Measurements from ENCODE around the gene ABCA2. TPM values are rescaled to one million over a fixed set of nuclear protein-coding genes. Genes with fewer than 3 reads are reported as not detected.

The ABCA2 gene
- total and polyA plus RNA-seq, 9 of the 15 experiments (the other 6 are each of a cell fraction or from before 2014, with no cell fraction given) = 0.69 to 16.3 (median 6.1) TPM; not detected in 2

- TF ChIP-seq, protein P1, sequence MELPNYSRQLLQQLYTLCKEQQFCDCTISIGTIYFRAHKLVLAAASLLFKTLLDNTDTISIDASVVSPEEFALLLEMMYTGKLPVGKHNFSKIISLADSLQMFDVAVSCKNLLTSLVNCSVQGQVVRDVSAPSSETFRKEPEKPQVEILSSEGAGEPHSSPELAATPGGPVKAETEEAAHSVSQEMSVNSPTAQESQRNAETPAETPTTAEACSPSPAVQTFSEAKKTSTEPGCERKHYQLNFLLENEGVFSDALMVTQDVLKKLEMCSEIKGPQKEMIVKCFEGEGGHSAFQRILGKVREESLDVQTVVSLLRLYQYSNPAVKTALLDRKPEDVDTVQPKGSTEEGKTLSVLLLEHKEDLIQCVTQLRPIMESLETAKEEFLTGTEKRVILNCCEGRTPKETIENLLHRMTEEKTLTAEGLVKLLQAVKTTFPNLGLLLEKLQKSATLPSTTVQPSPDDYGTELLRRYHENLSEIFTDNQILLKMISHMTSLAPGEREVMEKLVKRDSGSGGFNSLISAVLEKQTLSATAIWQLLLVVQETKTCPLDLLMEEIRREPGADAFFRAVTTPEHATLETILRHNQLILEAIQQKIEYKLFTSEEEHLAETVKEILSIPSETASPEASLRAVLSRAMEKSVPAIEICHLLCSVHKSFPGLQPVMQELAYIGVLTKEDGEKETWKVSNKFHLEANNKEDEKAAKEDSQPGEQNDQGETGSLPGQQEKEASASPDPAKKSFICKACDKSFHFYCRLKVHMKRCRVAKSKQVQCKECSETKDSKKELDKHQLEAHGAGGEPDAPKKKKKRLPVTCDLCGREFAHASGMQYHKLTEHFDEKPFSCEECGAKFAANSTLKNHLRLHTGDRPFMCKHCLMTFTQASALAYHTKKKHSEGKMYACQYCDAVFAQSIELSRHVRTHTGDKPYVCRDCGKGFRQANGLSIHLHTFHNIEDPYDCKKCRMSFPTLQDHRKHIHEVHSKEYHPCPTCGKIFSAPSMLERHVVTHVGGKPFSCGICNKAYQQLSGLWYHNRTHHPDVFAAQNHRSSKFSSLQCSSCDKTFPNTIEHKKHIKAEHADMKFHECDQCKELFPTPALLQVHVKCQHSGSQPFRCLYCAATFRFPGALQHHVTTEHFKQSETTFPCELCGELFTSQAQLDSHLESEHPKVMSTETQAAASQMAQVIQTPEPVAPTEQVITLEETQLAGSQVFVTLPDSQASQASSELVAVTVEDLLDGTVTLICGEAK (IDR thresholded peaks at IDR 0.05) = 0 out of 2 replicates have a peak, but pooled peaks have one; percentile 40
- TF ChIP-seq, protein P1 (CRISPR knock-in tag; IDR thresholded peaks at IDR 0.05) = no peak
- TF ChIP-seq, protein P2, sequence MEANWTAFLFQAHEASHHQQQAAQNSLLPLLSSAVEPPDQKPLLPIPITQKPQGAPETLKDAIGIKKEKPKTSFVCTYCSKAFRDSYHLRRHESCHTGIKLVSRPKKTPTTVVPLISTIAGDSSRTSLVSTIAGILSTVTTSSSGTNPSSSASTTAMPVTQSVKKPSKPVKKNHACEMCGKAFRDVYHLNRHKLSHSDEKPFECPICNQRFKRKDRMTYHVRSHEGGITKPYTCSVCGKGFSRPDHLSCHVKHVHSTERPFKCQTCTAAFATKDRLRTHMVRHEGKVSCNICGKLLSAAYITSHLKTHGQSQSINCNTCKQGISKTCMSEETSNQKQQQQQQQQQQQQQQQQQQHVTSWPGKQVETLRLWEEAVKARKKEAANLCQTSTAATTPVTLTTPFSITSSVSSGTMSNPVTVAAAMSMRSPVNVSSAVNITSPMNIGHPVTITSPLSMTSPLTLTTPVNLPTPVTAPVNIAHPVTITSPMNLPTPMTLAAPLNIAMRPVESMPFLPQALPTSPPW (CRISPR knock-in tag; IDR thresholded peaks at IDR 0.05) = peak; percentile 92
- TF ChIP-seq FOXP1 (CRISPR knock-in tag; IDR thresholded peaks at IDR 0.05) = peak; percentile 66; the same call in 1 of the 2 replicates
- peak; percentile 61; the same call in 1 of the 2 replicates for TF ChIP-seq CTBP1 (IDR thresholded peaks at IDR 0.05; ENCODE audit: borderline replicate concordance)
- peak; percentile 48; the same call in 1 of the 2 replicates for TF ChIP-seq ARID4B (CRISPR knock-in tag; IDR thresholded peaks at IDR 0.05)
- TF ChIP-seq RAD21 (CRISPR knock-in tag; conservative IDR thresholded peaks at IDR 0.05 in 1 of 2, IDR thresholded peaks at IDR 0.05 in 1 of 2) = peak in 1 of 2 experiments; percentile 39; a peak in 2 of 4 replicates
- TF ChIP-seq L3MBTL2 (IDR thresholded peaks at IDR 0.05) = peak; percentile 80
Measured at GRCh38 chr9:137028263-137029057, 423 bp upstream of the ABCA2 start (continued).
